Keratinocyte (primary cell): ENCODE data around the gene PDE1A.

Experiments
- CTCF ChIP-seq, 3 experiments: IDR thresholded peaks in 1 of 3; conservative IDR thresholded peaks in 1 of 3; optimal IDR thresholded peaks in 1 of 3; 2 replicates in 2 of 3; 3 replicates in 1 of 3; pipeline versions ENCODE3 to v1.5.1; 2011; ENCODE audit warnings: low read length in 3 of 3, mild to moderate bottlenecking in 3 of 3, moderate library complexity in 2 of 3, control low read depth in 1 of 3, inconsistent platforms in 1 of 3; ENCODE audit not compliant: insufficient read depth in 2 of 3; ENCODE audit errors: extremely low read depth in 1 of 3
- EZH2 ChIP-seq: IDR thresholded peaks from one replicate; pipeline ENCODE4 v1.6.1; 2012; ENCODE audit warnings: inconsistent platforms, mild to moderate bottlenecking, low read length, moderate library complexity

DNA sequence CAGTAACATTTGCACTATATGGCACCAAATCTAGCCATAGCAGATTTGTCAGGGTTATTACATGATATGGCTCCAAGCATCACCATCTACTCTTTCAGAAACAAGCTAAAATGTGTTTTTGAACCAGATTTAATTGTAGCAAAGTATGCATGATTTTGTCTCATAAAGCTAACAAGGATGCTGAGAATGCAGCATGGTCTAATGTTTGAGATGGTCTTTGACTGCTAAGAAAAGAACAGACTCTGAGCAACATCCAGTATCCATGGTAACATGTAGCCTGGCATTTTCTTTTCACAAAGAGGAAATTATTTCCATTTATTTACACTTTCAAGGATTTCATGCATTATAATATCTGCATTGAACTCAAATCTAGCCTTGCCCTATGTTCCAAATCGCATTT lies 206.5 kb downstream of the PDE1A start:
- TF ChIP-seq CTCF (optimal IDR thresholded peaks at IDR 0.05 in 1 of 3, IDR thresholded peaks at IDR 0.05 in 1 of 3, conservative IDR thresholded peaks at IDR 0.05 in 1 of 3; ENCODE audit: extremely low read depth in 1 of 3, insufficient read depth in 2 of 3, low read length in 3 of 3) (no peak), EZH2 (no peak)
